Muscle of arm (tissue), 12 donors: ENCODE results near the gene HEXA. TPM values are rescaled to one million over a fixed set of nuclear protein-coding genes. Genes with fewer than 3 reads are reported as not detected.

ENCODE experiments used
- DNase-seq: peaks from one replicate; pipeline ENCODE4 v3.0.0-alpha.2; 2013
- polyA plus RNA-seq, 12 donors: library from polyadenylated mRNA; unstranded; fragments of 120-200 nt; gene quantifications; one replicate each; pipeline ENCODE4 v1.2.1, GENCODE V29; 2013; ENCODE audit not compliant: insufficient read length in 12 of 12

Gene HEXA
- polyA plus RNA-seq, 12 donors: 29.3 to 65.5 (median 49.2) TPM; not detected in 1

GRCh38 chr15:72331021-72331420 is 44.8 kb downstream of the HEXA start:
- DNase-seq: no peak

DNA sequence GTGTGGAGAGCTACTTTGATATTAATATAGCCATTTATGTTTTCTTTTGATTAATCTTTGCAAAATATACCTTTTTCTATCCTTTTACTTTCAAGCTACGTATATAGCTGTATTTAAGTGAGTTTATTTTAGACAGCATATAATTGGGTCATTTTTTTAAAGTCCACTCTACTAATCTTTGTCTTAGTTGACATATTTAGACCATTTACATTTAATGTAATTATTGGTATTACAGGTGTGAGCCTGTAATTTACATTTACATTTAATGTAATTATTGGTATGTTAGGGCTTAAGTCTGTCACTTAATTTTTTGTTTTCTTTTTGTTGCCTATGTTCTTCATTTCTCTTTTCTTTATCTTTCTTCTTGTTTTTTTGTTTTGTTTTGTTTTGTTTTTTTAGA is 52.1 kb downstream of the HEXA start:
- no peak for DNase-seq

GRCh38 chr15:72319985-72320671 is 55.7 kb downstream of the HEXA start, which contains the start of gene CELF6:
TSS of gene CELF6 (minus strand) at chr15:72320157. CDS start at chr15:72319874, 283 bp downstream.
- DNase-seq: peak; percentile 55

GRCh38 chr15:72319360-72319984 is 56.3 kb downstream of the HEXA start:
- DNase-seq: peak; percentile 75

- DNase-seq: no peak
Measured at GRCh38 chr15:72318408-72318942, 57.3 kb downstream of the HEXA start.

DNA sequence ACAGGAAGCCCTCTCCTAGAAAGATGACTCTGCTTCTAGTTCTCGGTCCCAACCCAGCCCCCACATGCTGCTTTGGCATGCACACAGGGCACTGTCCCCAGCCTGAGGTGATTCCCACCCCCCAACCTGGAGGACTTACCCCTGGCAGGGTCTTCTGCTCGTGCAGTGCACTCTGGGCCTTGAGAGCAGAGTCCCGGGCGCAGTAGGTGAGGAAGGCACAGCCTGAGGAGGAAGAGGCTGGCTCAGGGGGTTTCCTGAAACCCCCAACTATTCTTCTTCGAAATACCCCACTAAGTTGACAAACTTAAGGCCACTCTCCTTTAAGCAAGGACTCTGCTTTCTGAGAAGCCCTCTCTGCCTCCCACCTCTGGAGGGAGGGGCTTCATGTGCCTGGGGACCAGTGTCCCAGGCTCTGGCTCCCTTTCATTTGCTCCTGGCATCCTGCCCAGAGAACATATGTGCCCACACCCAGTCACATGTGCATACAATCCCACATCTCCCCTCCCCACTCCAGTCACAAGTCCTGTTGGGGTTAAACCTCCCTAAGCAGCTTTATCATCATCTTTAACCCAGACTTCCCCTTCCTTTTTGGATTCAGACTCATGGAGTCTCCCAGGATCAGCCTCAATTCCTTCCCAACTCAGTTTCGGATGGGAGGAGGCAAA is 60.0 kb downstream of the HEXA start:
- DNase-seq: no peak

- DNase-seq: no peak
Measured at GRCh38 chr15:72313881-72314280, 61.9 kb downstream of the HEXA start.

DNA sequence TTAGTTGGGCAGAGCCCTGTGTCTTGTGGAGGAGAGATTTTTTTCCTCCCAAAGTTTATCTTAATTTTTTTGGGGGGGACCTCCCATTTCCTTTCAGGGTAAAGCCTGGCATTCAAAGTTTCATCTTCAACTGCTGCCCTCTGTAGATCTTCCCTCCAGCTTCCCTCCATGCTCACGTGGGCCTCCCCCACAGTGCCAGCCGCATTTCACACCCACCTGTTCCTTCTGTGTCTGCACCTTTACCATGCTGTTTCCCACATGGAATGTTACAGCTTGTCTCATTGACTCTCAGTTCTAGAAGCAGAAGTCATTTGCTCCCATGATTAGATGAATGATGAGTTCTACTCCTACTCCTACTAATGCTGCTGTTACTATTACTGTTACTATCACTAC is 62.4 kb downstream of the HEXA start:
- DNase-seq: no peak

DNA sequence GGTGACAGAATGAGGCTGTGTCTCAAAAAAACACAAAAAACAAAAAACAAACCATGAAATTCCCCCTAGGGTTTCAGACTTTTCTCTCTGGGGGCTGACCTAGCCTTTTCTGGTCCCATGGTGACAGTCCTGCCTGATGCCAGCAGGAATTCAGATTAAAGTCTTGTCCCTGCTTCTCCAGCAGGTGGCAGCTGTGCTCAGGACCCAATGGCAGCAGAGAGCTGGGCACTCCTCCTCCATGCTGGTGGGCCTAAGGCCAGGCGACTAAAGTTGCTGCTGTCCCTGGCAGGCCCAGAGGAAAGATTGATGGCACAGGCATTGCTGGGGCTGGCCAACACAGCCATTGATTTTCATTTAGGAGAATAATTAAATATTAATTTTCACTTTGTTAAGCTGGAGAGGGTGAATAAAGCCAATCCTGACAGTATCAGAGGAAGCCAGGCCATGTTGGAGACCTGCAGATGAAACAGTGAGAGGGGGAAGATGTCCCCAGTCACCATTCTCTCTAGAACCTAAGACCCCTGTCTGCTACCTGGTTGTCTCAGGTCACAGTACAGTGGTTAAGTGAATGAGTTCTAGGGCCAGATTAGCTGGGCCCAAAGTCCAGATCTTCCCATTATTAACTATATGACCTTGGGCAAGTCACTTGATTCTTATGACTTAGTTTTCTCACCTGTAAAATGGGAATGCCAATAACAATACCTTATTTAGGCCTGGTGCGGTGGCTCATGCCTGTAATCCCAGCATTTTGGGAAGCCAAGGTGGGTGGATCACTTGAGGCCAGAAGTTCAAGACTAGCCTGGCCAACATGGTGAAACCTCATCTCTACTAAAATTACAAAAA is 63.0 kb downstream of the HEXA start:
- DNase-seq: no peak

DNA sequence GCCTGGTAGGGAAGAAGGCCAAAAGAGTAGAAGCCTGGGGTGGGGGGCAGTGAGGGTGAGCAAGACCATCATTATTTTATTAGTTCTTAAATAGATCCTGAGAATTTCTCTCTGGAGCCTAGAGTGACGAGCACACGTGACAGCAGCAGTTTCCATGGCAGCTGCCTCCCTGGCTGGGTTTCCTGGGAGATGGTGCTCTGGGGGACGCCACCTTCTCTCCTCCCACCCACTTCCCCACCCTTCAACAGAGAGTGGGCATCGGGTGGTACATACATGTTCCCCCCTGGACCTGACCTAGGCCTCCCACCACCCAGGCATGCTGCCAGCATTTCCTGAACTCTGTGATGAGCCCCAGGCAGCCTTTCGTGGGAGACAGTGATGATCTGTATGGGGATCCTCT is 68.8 kb downstream of the HEXA start:
- DNase-seq: no peak

DNA sequence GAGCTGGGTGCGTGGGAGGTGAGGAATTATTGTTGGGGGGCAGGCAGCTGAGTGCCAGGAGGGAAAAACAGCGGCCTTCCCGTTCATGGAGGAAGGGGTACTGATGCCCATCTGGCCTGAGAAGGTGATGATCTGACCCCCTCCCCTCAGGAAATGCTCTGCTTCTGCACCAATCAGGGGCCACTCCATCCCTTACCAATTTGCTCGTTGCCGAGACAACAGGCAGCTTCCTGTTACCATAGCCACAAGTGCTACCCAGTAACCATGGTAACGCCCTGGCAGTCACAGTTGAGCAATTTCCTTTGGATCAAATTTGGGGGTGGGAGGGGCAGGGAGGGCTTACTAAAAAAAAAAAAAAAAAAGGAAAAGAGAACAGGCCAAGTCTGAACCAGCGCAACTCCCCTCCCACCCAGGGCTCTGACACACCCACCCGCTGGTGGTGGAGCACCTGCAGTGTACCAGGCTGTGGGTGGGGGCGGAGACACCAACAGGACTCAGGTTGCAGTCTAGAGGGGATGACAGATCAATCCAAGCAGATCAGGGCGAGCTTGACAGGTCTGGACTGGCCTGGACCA is 69.5 kb downstream of the HEXA start:
- DNase-seq: no peak

DNA sequence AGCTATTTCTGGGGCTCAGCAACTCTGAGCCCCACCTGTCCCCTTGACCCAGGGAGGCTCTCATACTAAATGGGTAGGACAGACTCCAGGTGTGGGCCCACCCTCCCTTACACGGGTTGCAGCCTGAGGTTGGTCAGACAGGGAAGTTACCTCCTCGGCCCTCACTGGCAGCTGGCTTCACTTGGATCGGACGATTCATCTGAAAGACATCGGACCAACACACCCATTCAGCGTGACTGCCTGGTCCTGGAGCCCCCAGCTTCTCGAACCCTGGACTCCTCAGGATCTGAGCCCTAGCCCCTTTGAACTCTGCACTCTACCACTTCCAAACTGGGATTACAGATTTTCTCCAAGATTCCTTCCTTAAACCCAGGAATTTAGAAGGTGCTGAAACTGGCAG is 71.2 kb downstream of the HEXA start:
- no peak for DNase-seq

- DNase-seq: no peak
Measured at GRCh38 chr15:72302955-72303354, 72.9 kb downstream of the HEXA start.

Other genes with a start within 250 kb of the HEXA start
- gene GRAMD2A, start 178.2 kb downstream of the HEXA start, polyA plus RNA-seq: 1 to 10 TPM in 9 of 12 donors, under 1 TPM in 2, not detected in 1; 0.83 to 3.6 (median 2.0) TPM
- gene PKM, start 144.8 kb downstream of the HEXA start, polyA plus RNA-seq: 100 to 1,000 TPM; 321 to 994 (median 713) TPM
- 100 to 1,000 TPM in 2 of 12 donors, 10 to 100 TPM in 9, not detected in 1; 43.8 to 108 (median 62.3) TPM for gene PARP6, start 103.5 kb downstream of the HEXA start, polyA plus RNA-seq
- gene CELF6, start 55.9 kb downstream of the HEXA start, polyA plus RNA-seq: 1 to 10 TPM in 9 of 12 donors, under 1 TPM in 1, not detected in 2; 0.86 to 3.0 (median 1.4) TPM
- gene TMEM202, start 22.3 kb upstream of the HEXA start, polyA plus RNA-seq: not detected
- 100 to 1,000 TPM in 11 of 12 donors, not detected in 1; 113 to 158 (median 147) TPM for gene ARIH1, start 98.3 kb upstream of the HEXA start, polyA plus RNA-seq